ENCODE results near the gene CRIP2.

CRIP2 gene

GRCh38 chr14:105460616-105461015 lies 14.0 kb upstream of the CRIP2 start:
- Histone ChIP-seq H3K4me3 (ENCODE audit: insufficient read depth, low read depth, low read length) (no peak overlapping the region), H3K9me3 (ENCODE audit: control insufficient read depth, low read length) (no peaks in the 10 kb centered on the region), H3K4me1 (ENCODE audit: control insufficient read depth, insufficient read depth, low read length) (peaks cover 4% of the 10 kb centered on the region), H3K36me3 (ENCODE audit: control insufficient read depth, insufficient read depth, low read length) (peaks cover 24% of the 10 kb centered on the region), H3K27me3 (ENCODE audit: control insufficient read depth, insufficient read depth, low read length, poor library complexity, severe bottlenecking) (no peaks in the 10 kb centered on the region), H3K27ac (ENCODE audit: insufficient read depth, low read depth, low read length, poor library complexity, severe bottlenecking) (no peak overlapping the region)
- 96 to 97% methylated on average over 17 of the region's 17 CpGs for WGBS, 2 experiments

GRCh38 chr14:105461903-105462302 lies 12.7 kb upstream of the CRIP2 start:
- no peaks in the 10 kb centered on the region for H3K27me3 ChIP-seq (ENCODE audit: control insufficient read depth, insufficient read depth, low read length, poor library complexity, severe bottlenecking)
- 95% methylated on average over 18 of the region's 18 CpGs for WGBS, 2 experiments
- no peaks in the 10 kb centered on the region for H3K9me3 ChIP-seq (ENCODE audit: control insufficient read depth, low read length)
- H3K36me3 ChIP-seq (ENCODE audit: control insufficient read depth, insufficient read depth, low read length) = peaks cover 23% of the 10 kb centered on the region
- no peak overlapping the region for H3K4me3 ChIP-seq (ENCODE audit: insufficient read depth, low read depth, low read length)
- no peak overlapping the region for H3K27ac ChIP-seq (ENCODE audit: insufficient read depth, low read depth, low read length, poor library complexity, severe bottlenecking)
- H3K4me1 ChIP-seq (ENCODE audit: control insufficient read depth, insufficient read depth, low read length) = peaks cover 4% of the 10 kb centered on the region

GRCh38 chr14:105464501-105464900 lies 10.1 kb upstream of the CRIP2 start:
- WGBS, 2 experiments = 92 to 93% methylated on average over 33 of the region's 33 CpGs
- no peak overlapping the region for H3K4me3 ChIP-seq (ENCODE audit: insufficient read depth, low read depth, low read length)

GRCh38 chr14:105465209-105466031 lies 9.2 kb upstream of the CRIP2 start:
- no peak overlapping the region for H3K4me3 ChIP-seq (ENCODE audit: insufficient read depth, low read depth, low read length)
- WGBS, 2 experiments = 81 to 83% methylated on average over 20 of the region's 20 CpGs
- no peaks in the 10 kb centered on the region for H3K9me3 ChIP-seq (ENCODE audit: control insufficient read depth, low read length)
- H3K36me3 ChIP-seq (ENCODE audit: control insufficient read depth, insufficient read depth, low read length) = peaks cover 20% of the 10 kb centered on the region
- no peak overlapping the region for H3K27ac ChIP-seq (ENCODE audit: insufficient read depth, low read depth, low read length, poor library complexity, severe bottlenecking)
- H3K4me1 ChIP-seq (ENCODE audit: control insufficient read depth, insufficient read depth, low read length) = peaks cover 4% of the 10 kb centered on the region
- H3K27me3 ChIP-seq (ENCODE audit: control insufficient read depth, insufficient read depth, low read length, poor library complexity, severe bottlenecking) = no peaks in the 10 kb centered on the region

More at GRCh38 chr14:105464501-105464900, 10.1 kb upstream of the CRIP2 start:
- Histone ChIP-seq H3K27me3 (ENCODE audit: control insufficient read depth, insufficient read depth, low read length, poor library complexity, severe bottlenecking) (no peaks in the 10 kb centered on the region), H3K4me1 (ENCODE audit: control insufficient read depth, insufficient read depth, low read length) (peaks cover 4% of the 10 kb centered on the region), H3K27ac (ENCODE audit: insufficient read depth, low read depth, low read length, poor library complexity, severe bottlenecking) (no peak overlapping the region), H3K9me3 (ENCODE audit: control insufficient read depth, low read length) (no peaks in the 10 kb centered on the region), H3K36me3 (ENCODE audit: control insufficient read depth, insufficient read depth, low read length) (peaks cover 23% of the 10 kb centered on the region)

GRCh38 chr14:105466531-105467248 lies 7.9 kb upstream of the CRIP2 start:
- H3K36me3 ChIP-seq (ENCODE audit: control insufficient read depth, insufficient read depth, low read length) = peaks cover 15% of the 10 kb centered on the region
- H3K27me3 ChIP-seq (ENCODE audit: control insufficient read depth, insufficient read depth, low read length, poor library complexity, severe bottlenecking) = no peaks in the 10 kb centered on the region
- H3K27ac ChIP-seq (ENCODE audit: insufficient read depth, low read depth, low read length, poor library complexity, severe bottlenecking) = no peak overlapping the region
- no peak overlapping the region for H3K4me3 ChIP-seq (ENCODE audit: insufficient read depth, low read depth, low read length)
- H3K9me3 ChIP-seq (ENCODE audit: control insufficient read depth, low read length) = no peaks in the 10 kb centered on the region
- WGBS, 2 experiments = 95% methylated on average over 53 of the region's 53 CpGs
- H3K4me1 ChIP-seq (ENCODE audit: control insufficient read depth, insufficient read depth, low read length) = peaks cover 12% of the 10 kb centered on the region

GRCh38 chr14:105467249-105467941 lies 7.2 kb upstream of the CRIP2 start:
- Histone ChIP-seq H3K36me3 (ENCODE audit: control insufficient read depth, insufficient read depth, low read length) (peaks cover 15% of the 10 kb centered on the region), H3K27ac (ENCODE audit: insufficient read depth, low read depth, low read length, poor library complexity, severe bottlenecking) (no peak overlapping the region), H3K4me3 (ENCODE audit: insufficient read depth, low read depth, low read length) (no peak overlapping the region), H3K4me1 (ENCODE audit: control insufficient read depth, insufficient read depth, low read length) (peaks cover 12% of the 10 kb centered on the region), H3K9me3 (ENCODE audit: control insufficient read depth, low read length) (no peaks in the 10 kb centered on the region), H3K27me3 (ENCODE audit: control insufficient read depth, insufficient read depth, low read length, poor library complexity, severe bottlenecking) (no peaks in the 10 kb centered on the region)
- 95 to 96% methylated on average over 20 of the region's 20 CpGs for WGBS, 2 experiments

- Histone ChIP-seq H3K27ac (ENCODE audit: insufficient read depth, low read depth, low read length, poor library complexity, severe bottlenecking) (no peak overlapping the region), H3K27me3 (ENCODE audit: control insufficient read depth, insufficient read depth, low read length, poor library complexity, severe bottlenecking) (no peaks in the 10 kb centered on the region), H3K4me3 (ENCODE audit: insufficient read depth, low read depth, low read length) (no peak overlapping the region), H3K36me3 (ENCODE audit: control insufficient read depth, insufficient read depth, low read length) (peaks cover 13% of the 10 kb centered on the region), H3K4me1 (ENCODE audit: control insufficient read depth, insufficient read depth, low read length) (peaks cover 16% of the 10 kb centered on the region), H3K9me3 (ENCODE audit: control insufficient read depth, low read length) (no peaks in the 10 kb centered on the region)
- 95 to 96% methylated on average over 22 of the region's 22 CpGs for WGBS, 2 experiments
Observed at GRCh38 chr14:105467942-105468471, 6.6 kb upstream of the CRIP2 start.

- Histone ChIP-seq H3K27ac (ENCODE audit: insufficient read depth, low read depth, low read length, poor library complexity, severe bottlenecking) (no peak overlapping the region), H3K36me3 (ENCODE audit: control insufficient read depth, insufficient read depth, low read length) (peaks cover 6% of the 10 kb centered on the region), H3K4me3 (ENCODE audit: insufficient read depth, low read depth, low read length) (no peak overlapping the region), H3K4me1 (ENCODE audit: control insufficient read depth, insufficient read depth, low read length) (peaks cover 19% of the 10 kb centered on the region), H3K9me3 (ENCODE audit: control insufficient read depth, low read length) (no peaks in the 10 kb centered on the region), H3K27me3 (ENCODE audit: control insufficient read depth, insufficient read depth, low read length, poor library complexity, severe bottlenecking) (no peaks in the 10 kb centered on the region)
- 91 to 92% methylated on average over 19 of the region's 19 CpGs for WGBS, 2 experiments
Observed at GRCh38 chr14:105468621-105469241, 5.9 kb upstream of the CRIP2 start.

- Histone ChIP-seq H3K27ac (ENCODE audit: insufficient read depth, low read depth, low read length, poor library complexity, severe bottlenecking) (no peak overlapping the region), H3K36me3 (ENCODE audit: control insufficient read depth, insufficient read depth, low read length) (peaks cover 3% of the 10 kb centered on the region), H3K4me3 (ENCODE audit: insufficient read depth, low read depth, low read length) (no peak overlapping the region), H3K4me1 (ENCODE audit: control insufficient read depth, insufficient read depth, low read length) (peaks cover 21% of the 10 kb centered on the region), H3K9me3 (ENCODE audit: control insufficient read depth, low read length) (no peaks in the 10 kb centered on the region), H3K27me3 (ENCODE audit: control insufficient read depth, insufficient read depth, low read length, poor library complexity, severe bottlenecking) (peaks cover under 1% of the 10 kb centered on the region)
- 93 to 94% methylated on average over 54 of the region's 54 CpGs for WGBS, 2 experiments
Observed at GRCh38 chr14:105469456-105470349, 4.9 kb upstream of the CRIP2 start.
